H9 (cell line): ENCODE measurements around the gene ERC2. TPM values are rescaled to one million over a fixed set of nuclear protein-coding genes. Genes with fewer than 3 reads are reported as not detected.

Source experiments
- DNase-seq: peaks from one replicate; pipeline ENCODE4 v3.0.0-alpha.2; 2017
- H2AFZ ChIP-seq: one replicate; pipeline ENCODE4 v1.6.1; 2013; ENCODE audit warnings: mild to moderate bottlenecking, low read length, control low read depth, moderate library complexity
- H2AK5ac ChIP-seq: 2 replicates; pipeline ENCODE4 v1.6.1; 2013; ENCODE audit warnings: low read length, control low read depth, mixed read lengths; ENCODE audit not compliant: insufficient read length
- H2BK120ac ChIP-seq: one replicate; pipeline ENCODE4 v1.6.1; 2013; ENCODE audit warnings: low read depth, mild to moderate bottlenecking, low read length, control low read depth, inconsistent platforms; ENCODE audit not compliant: poor library complexity, severe bottlenecking
- H2BK12ac ChIP-seq: 2 replicates; pipeline ENCODE4 v1.6.1; 2013; ENCODE audit warnings: low read length, control low read depth, mixed read lengths, low read depth; ENCODE audit not compliant: insufficient read length
- H2BK15ac ChIP-seq: 2 replicates; pipeline ENCODE4 v1.6.1; 2013; ENCODE audit warnings: low read depth, low read length, control low read depth
- H2BK20ac ChIP-seq: one replicate; pipeline ENCODE4 v1.6.1; 2013; ENCODE audit warnings: low read depth, mild to moderate bottlenecking, low read length, control low read depth, inconsistent platforms; ENCODE audit not compliant: poor library complexity, severe bottlenecking
- H2BK5ac ChIP-seq: 2 replicates; pipeline ENCODE4 v1.6.1; 2013; ENCODE audit warnings: low read length, control low read depth, mixed read lengths; ENCODE audit not compliant: insufficient read length
- H3K14ac ChIP-seq: 2 replicates; pipeline ENCODE4 v1.6.1; 2013; ENCODE audit warnings: low read length, control low read depth; ENCODE audit not compliant: insufficient read depth
- H3K18ac ChIP-seq: 2 replicates; pipeline ENCODE4 v1.6.1; 2013; ENCODE audit warnings: low read depth, mild to moderate bottlenecking, mixed read lengths, low read length, control low read depth; ENCODE audit not compliant: insufficient read length
- H3K23ac ChIP-seq: 2 replicates; pipeline ENCODE4 v1.6.1; 2013; ENCODE audit warnings: low read length, control low read depth, mixed read lengths, low read depth; ENCODE audit not compliant: insufficient read length
- H3K23me2 ChIP-seq: 2 replicates; pipeline ENCODE4 v1.6.1; 2013; ENCODE audit warnings: low read depth, mild to moderate bottlenecking, mixed read lengths, low read length, control low read depth; ENCODE audit not compliant: insufficient read length, poor library complexity, severe bottlenecking
- H3K27ac ChIP-seq: 2 replicates; pipeline ENCODE4 v1.5.1; 2013; ENCODE audit warnings: low read length, control low read depth, mixed read lengths, low read depth; ENCODE audit not compliant: insufficient read length
- H3K27me3 ChIP-seq: 2 replicates; pipeline ENCODE4 v1.6.1; 2013; ENCODE audit warnings: low read length, control low read depth, inconsistent platforms; ENCODE audit not compliant: insufficient read depth
- H3K4ac ChIP-seq: 2 replicates; pipeline ENCODE4 v1.6.1; 2013; ENCODE audit warnings: low read depth, mild to moderate bottlenecking, control low read depth, inconsistent platforms, low read length, moderate library complexity
- H3K4me1 ChIP-seq: 2 replicates; pipeline ENCODE4 v1.6.1; 2013; ENCODE audit warnings: low read length, control low read depth, inconsistent platforms; ENCODE audit not compliant: insufficient read depth
- H3K4me2 ChIP-seq: 2 replicates; pipeline ENCODE4 v1.6.1; 2013; ENCODE audit warnings: low read length, control low read depth, mixed read lengths; ENCODE audit not compliant: insufficient read length, insufficient read depth
- H3K56ac ChIP-seq: 2 replicates; pipeline ENCODE4 v1.6.1; 2013; ENCODE audit warnings: low read depth, mild to moderate bottlenecking, mixed read lengths, low read length, control low read depth; ENCODE audit not compliant: insufficient read length
- H3K79me1 ChIP-seq: 2 replicates; pipeline ENCODE4 v1.6.1; 2013; ENCODE audit warnings: low read depth, mild to moderate bottlenecking, moderate library complexity, low read length, control low read depth, inconsistent platforms; ENCODE audit not compliant: insufficient read depth, poor library complexity, severe bottlenecking
- H3K79me2 ChIP-seq: 2 replicates; pipeline ENCODE4 v1.6.1; 2013; ENCODE audit warnings: low read length, control low read depth, inconsistent platforms; ENCODE audit not compliant: insufficient read depth
- H3K9ac ChIP-seq: 2 replicates; pipeline ENCODE4 v1.6.1; 2013; ENCODE audit warnings: low read length, control low read depth, mixed read lengths; ENCODE audit not compliant: insufficient read length; ENCODE audit errors: extremely low read depth
- H3K9me3 ChIP-seq: one replicate; pipeline ENCODE4 v1.6.1; 2013; ENCODE audit warnings: low read depth, low read length, inconsistent platforms; ENCODE audit not compliant: control insufficient read depth
- H3T11ph ChIP-seq: one replicate; pipeline ENCODE4 v1.6.1; 2013; ENCODE audit warnings: mild to moderate bottlenecking, low read length, control low read depth, inconsistent platforms
- H4K20me1 ChIP-seq: one replicate; pipeline ENCODE4 v1.6.1; 2013; ENCODE audit not compliant: control insufficient read depth, insufficient read length, insufficient read depth
- H4K5ac ChIP-seq: 2 replicates; pipeline ENCODE4 v1.6.1; 2013; ENCODE audit warnings: low read depth, mild to moderate bottlenecking, mixed read lengths, low read length, control low read depth; ENCODE audit not compliant: insufficient read length
- H4K8ac ChIP-seq: replicated peaks from 2 replicates; pipeline ENCODE4 v1.6.1; 2013; ENCODE audit warnings: low read length, control low read depth, mixed read lengths, low read depth; ENCODE audit not compliant: insufficient read length
- H4K91ac ChIP-seq: 2 replicates; pipeline ENCODE4 v1.6.1; 2013; ENCODE audit warnings: low read depth, mild to moderate bottlenecking, moderate library complexity, mixed read lengths, low read length, control low read depth; ENCODE audit not compliant: insufficient read length
- H3K27ac Mint-ChIP-seq, 3 experiments: 2 replicates in 2 of 3; 3 replicates in 1 of 3; pipeline ENCODE4 v1.8.0; 2020 to 2021; ENCODE audit warnings: mixed read lengths in 3 of 3, mild to moderate bottlenecking in 1 of 3, moderate library complexity in 1 of 3
- H3K27me3 Mint-ChIP-seq: 2 replicates; pipeline ENCODE4 v1.8.0; 2021; ENCODE audit warnings: low read depth, mild to moderate bottlenecking, moderate library complexity, mixed read lengths
- H3K36me3 Mint-ChIP-seq, 3 experiments: 2 replicates in 2 of 3; 3 replicates in 1 of 3; pipeline ENCODE4 v1.8.0; 2020 to 2021; ENCODE audit warnings: low read depth in 3 of 3, mixed read lengths in 3 of 3; ENCODE audit not compliant: insufficient read depth in 1 of 3
- H3K4me1 Mint-ChIP-seq, 2 experiments: 2 replicates each; pipeline ENCODE4 v1.8.0; 2020; ENCODE audit warnings: mixed read lengths in 2 of 2
- H3K4me3 Mint-ChIP-seq, 2 experiments: 2 replicates in 1 of 2; 3 replicates in 1 of 2; pipeline ENCODE4 v1.8.0; 2020 to 2021; ENCODE audit warnings: mild to moderate bottlenecking in 2 of 2, mixed read lengths in 2 of 2, moderate library complexity in 1 of 2
- H3K9me3 Mint-ChIP-seq, 2 experiments: 2 replicates in 1 of 2; 3 replicates in 1 of 2; pipeline ENCODE4 v1.8.0; 2020; ENCODE audit warnings: mild to moderate bottlenecking in 2 of 2, mixed read lengths in 2 of 2, moderate library complexity in 1 of 2
- WGBS: extraction: QIAGEN DNeasy Blood & Tissue Kit; methylation state at CpG from one replicate; pipeline ENCODE4 v1.1.7; 2013; ENCODE audit warnings: missing lambda C conversion rate, low lambda C conversion rate, mixed read lengths; ENCODE audit not compliant: insufficient read length; ENCODE audit errors: extremely low coverage; 5-methylcytosine and 5-hydroxymethylcytosine counted together
- total RNA-seq: library from RNA; stranded (reverse); gene quantifications from 2 replicates; pipeline ENCODE4 v1.2.1, GENCODE V29; 2021
- TF ChIP-seq, protein P1 (sequence below): fragments of 200-600 bp; sonication (generic); conservative IDR thresholded peaks from 3 replicates; pipeline ENCODE4 v1.8.0; 2021; ENCODE audit warnings: antibody characterized with exemption, mild to moderate bottlenecking

The ERC2 gene
- total RNA-seq, 1 experiment from 2014 or later: 15.4 TPM

DNA sequence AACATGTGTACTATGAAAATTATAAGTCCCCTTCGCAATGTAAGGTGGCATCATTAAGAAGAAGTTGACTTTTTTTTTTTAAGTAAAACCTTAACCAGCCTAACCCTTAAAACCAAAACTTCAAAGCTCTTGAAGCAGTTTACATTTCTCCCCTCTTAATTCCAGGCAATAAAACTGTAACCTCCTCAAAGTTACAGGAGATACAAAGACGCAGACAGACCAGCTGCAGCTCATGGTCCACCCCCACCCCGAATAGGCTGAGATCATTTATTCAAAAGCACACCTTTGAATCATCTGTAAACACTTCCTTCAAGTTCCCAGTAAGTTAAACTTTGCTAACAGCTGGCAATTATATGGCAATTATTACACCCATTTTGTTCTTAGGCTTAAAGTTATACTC, 414.5 kb downstream of the ERC2 start:
- no peak overlapping the region for H3K18ac ChIP-seq
- DNase-seq: no peak

More for the DNA sequence above, 414.5 kb downstream of the ERC2 start:
- Histone ChIP-seq H3K4me1 (peaks cover 13% of the 10 kb centered on the region; the same call in 1 of the 2 replicates), H4K91ac (no peak overlapping the region), H3K79me1 (no peaks in the 10 kb centered on the region), H3K14ac (no peak overlapping the region), H3K4me2 (no peak overlapping the region), H3K56ac (no peak overlapping the region), H2BK5ac (no peak overlapping the region), H2BK120ac (no peak overlapping the region), H3K9me3 (no peaks in the 10 kb centered on the region), H2AFZ (no peak overlapping the region), H3K9ac (no peak overlapping the region), H2BK15ac (no peak overlapping the region), H3K23ac (no peak overlapping the region), H3K4ac (no peak overlapping the region), H3T11ph (no peak overlapping the region), H3K27ac (no peak overlapping the region), H4K5ac (no peak overlapping the region), H4K20me1 (no peaks in the 10 kb centered on the region), H2BK12ac (no peak overlapping the region), H4K8ac (no peak overlapping the region), H2BK20ac (no peak overlapping the region), H3K27me3 (no peaks in the 10 kb centered on the region), H2AK5ac (no peak overlapping the region), H3K79me2 (no peaks in the 10 kb centered on the region), H3K23me2 (no peaks in the 10 kb centered on the region)
- Mint-ChIP-seq H3K27me3 (no peaks in the 10 kb centered on the region), H3K36me3 (no peaks in the 10 kb centered on the region), H3K4me3 (no peak overlapping the region), H3K27ac (no peak overlapping the region), H3K4me1 (peaks cover 52 to 57% of the 10 kb centered on the region in 2 experiments), H3K9me3 (no peaks in the 10 kb centered on the region)
- WGBS: no CpG with 5 or more reads among the region's 3 CpGs
- TF ChIP-seq, protein P1, sequence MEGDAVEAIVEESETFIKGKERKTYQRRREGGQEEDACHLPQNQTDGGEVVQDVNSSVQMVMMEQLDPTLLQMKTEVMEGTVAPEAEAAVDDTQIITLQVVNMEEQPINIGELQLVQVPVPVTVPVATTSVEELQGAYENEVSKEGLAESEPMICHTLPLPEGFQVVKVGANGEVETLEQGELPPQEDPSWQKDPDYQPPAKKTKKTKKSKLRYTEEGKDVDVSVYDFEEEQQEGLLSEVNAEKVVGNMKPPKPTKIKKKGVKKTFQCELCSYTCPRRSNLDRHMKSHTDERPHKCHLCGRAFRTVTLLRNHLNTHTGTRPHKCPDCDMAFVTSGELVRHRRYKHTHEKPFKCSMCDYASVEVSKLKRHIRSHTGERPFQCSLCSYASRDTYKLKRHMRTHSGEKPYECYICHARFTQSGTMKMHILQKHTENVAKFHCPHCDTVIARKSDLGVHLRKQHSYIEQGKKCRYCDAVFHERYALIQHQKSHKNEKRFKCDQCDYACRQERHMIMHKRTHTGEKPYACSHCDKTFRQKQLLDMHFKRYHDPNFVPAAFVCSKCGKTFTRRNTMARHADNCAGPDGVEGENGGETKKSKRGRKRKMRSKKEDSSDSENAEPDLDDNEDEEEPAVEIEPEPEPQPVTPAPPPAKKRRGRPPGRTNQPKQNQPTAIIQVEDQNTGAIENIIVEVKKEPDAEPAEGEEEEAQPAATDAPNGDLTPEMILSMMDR: no peak
